Panc1 (cell line): Measurements from ENCODE around the gene POU3F2. TPM values are rescaled to one million over a fixed set of nuclear protein-coding genes. Genes with fewer than 3 reads are reported as not detected.

Experiments
- ATAC-seq: fragments of 200-7000 bp; cut with Tn5 transposase; 2 replicates; pipeline ENCODE4 v1.9.1; 2020; ENCODE audit warnings: mild to moderate bottlenecking, moderate library complexity
- BruUV-seq: library from RNA; stranded (reverse); fragments of 400-500 nt; replicated peaks from 2 replicates; lab custom pipeline; 2021; lab: Mats Ljungman, UMichigan
- CTCF ChIA-PET: fragments of 300-600 bp; sonication (Branson Sonifier 250); formaldehyde crosslinking; loops from one replicate; lab custom pipeline; 2022; ENCODE audit warnings: antibody characterized with exemption; lab: Charles Lee
- POLR2A ChIA-PET: fragments of 300-600 bp; sonication (Branson Sonifier 250); formaldehyde crosslinking; loops from one replicate; lab custom pipeline; 2022; ENCODE audit warnings: antibody characterized with exemption; lab: Charles Lee
- DNase-seq: peaks from one replicate; pipeline ENCODE4 v3.0.0-alpha.2; 2010; ENCODE audit warnings: low read depth, low spot score
- H3K27ac ChIP-seq: 2 replicates; pipeline ENCODE4 v1.5.1; 2011; ENCODE audit warnings: mild to moderate bottlenecking, low read length, inconsistent platforms
- H3K27me3 ChIP-seq: fragments of 200-500 bp; sonication (Bioruptor generic); 2 replicates; pipeline ENCODE4 v1.6.0; 2014; ENCODE audit warnings: low read length, inconsistent platforms; ENCODE audit not compliant: control insufficient read depth, insufficient read depth
- H3K36me3 ChIP-seq: fragments of 200-500 bp; sonication (Bioruptor generic); 2 replicates; pipeline ENCODE4 v1.5.1; 2014; ENCODE audit warnings: inconsistent platforms, mild to moderate bottlenecking, low read length, moderate library complexity; ENCODE audit not compliant: control insufficient read depth, insufficient read depth
- H3K4me1 ChIP-seq: 2 replicates; pipeline ENCODE4 v1.5.1; 2011; ENCODE audit warnings: inconsistent platforms, mild to moderate bottlenecking, low read length, moderate library complexity; ENCODE audit not compliant: control insufficient read depth, insufficient read depth
- H3K4me3 ChIP-seq, 2 experiments: 2 replicates each; pipeline ENCODE4 v1.5.1; 2011 to 2012; ENCODE audit warnings: low read depth in 2 of 2, low read length in 2 of 2, mild to moderate bottlenecking in 2 of 2, inconsistent platforms in 1 of 2, moderate library complexity in 1 of 2
- H3K9me3 ChIP-seq: fragments of 200-500 bp; sonication (Bioruptor generic); 2 replicates; pipeline ENCODE4 v1.5.1; 2014; ENCODE audit warnings: low read depth, mild to moderate bottlenecking, inconsistent platforms, low read length, moderate library complexity; ENCODE audit not compliant: control insufficient read depth, insufficient read depth
- CTCF ChIP-seq: fragments of 450-650 bp; IDR thresholded peaks from 2 replicates; pipeline ENCODE4 v1.5.1; 2017; ENCODE audit warnings: mild to moderate bottlenecking
- POLR2AphosphoS5 ChIP-seq: IDR thresholded peaks from 2 replicates; pipeline ENCODE4 v1.6.1; 2012; ENCODE audit warnings: mild to moderate bottlenecking, low read depth, low read length, moderate library complexity
- REST ChIP-seq, 2 experiments: IDR thresholded peaks; 2 replicates each; pipeline ENCODE4 v1.6.1; 2011 to 2012; ENCODE audit warnings: low read depth in 2 of 2, control low read depth in 1 of 2, low read length in 1 of 2, mild to moderate bottlenecking in 1 of 2, moderate library complexity in 1 of 2; ENCODE audit not compliant: insufficient read depth in 1 of 2
- SIN3A ChIP-seq: IDR thresholded peaks from 2 replicates; pipeline ENCODE4 v1.6.1; 2012; ENCODE audit warnings: low read depth, mild to moderate bottlenecking, low read length, moderate library complexity, borderline replicate concordance; ENCODE audit not compliant: insufficient read depth
- TCF7L2 ChIP-seq: IDR thresholded peaks from 2 replicates; pipeline ENCODE4 v1.6.1; 2011; ENCODE audit warnings: mild to moderate bottlenecking, low read depth, low read length, inconsistent platforms
- in situ Hi-C: cut with HindIII; loops from 2 replicates; pipeline ENCODE4 v1.10.0; 2016; ENCODE audit warnings: low sequenced_read_pairs, low pct_unique_long_range_greater_than_20kb
- intact Hi-C: fragments of 100-400 bp; cut with micrococcal nuclease; formaldehyde crosslinking; loops from one replicate; pipeline ENCODE4 v1.10.0; 2022; ENCODE audit not compliant: unreplicated experiment
- total RNA-seq: library from RNA; stranded (reverse); gene quantifications from one replicate; pipeline ENCODE4 v1.2.1, GENCODE V29; 2021; ENCODE audit not compliant: unreplicated experiment

Gene POU3F2
- total RNA-seq, 1 experiment from 2014 or later, result not detected

DNA sequence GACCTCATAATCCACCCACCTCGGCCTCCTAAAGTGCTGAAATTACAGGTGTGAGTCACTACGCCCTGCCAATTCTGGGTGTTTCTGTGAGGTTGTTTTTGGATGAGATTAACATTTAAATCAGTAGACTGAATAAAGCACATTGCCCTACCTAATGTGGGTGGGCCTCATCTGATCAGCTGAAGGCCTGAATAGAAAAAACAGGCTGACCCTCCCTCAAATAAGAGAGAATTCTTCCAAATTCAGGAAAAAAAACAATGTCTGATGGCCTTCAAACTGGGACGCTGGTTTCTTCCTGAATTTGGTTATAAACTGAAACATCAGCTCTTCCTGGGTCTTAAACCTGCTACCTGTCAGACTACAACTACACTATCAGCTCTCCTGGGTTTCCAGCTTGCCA is 51.0 kb downstream of the POU3F2 start:
- in situ Hi-C loops, result no loop called here
- Histone ChIP-seq H3K27ac (no peak overlapping the region), H3K27me3 (no peaks in the 10 kb centered on the region), H3K9me3 (no peaks in the 10 kb centered on the region), H3K4me3 (no peak overlapping the region), H3K36me3 (no peaks in the 10 kb centered on the region; the same call in 1 of the 2 replicates), H3K4me1 (no peaks in the 10 kb centered on the region)
- DNase-seq, result no peak
- ATAC-seq, result no peak
- ChIA-PET CTCF (no interaction called here), POLR2A (no interaction called here)
- no TSS peak for BruUV-seq
- intact Hi-C loops, result no loop called here
- TF ChIP-seq REST (IDR thresholded peaks at IDR 0.05; ENCODE audit: insufficient read depth in 1 of 2, low read depth in 2 of 2, low read length in 1 of 2) (no peak), CTCF (no peak), POLR2AphosphoS5 (no peak), SIN3A (no peak), TCF7L2 (no peak)

DNA sequence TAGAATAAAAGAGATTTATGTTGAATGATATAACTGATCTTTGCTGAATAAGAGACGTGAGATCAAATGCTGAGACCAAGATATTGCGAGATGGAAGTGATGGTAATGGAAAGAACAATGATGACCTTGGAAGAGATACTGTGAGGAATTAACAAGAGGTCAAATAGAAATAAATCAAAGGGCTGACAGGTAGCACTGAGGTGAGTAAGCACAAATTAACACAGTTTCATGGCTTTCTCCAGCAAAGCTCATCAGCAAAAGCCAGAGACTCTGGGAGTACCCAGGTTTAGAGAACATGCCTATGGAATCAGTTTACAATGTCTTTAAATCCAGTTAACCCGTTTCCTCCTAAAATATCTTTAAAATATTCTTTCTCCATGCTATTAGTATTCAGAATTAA is 53.3 kb downstream of the POU3F2 start:
- CTCF ChIA-PET, result no interaction called here
- Histone ChIP-seq H3K4me3 (no peak overlapping the region), H3K27ac (no peak overlapping the region), H3K27me3 (no peaks in the 10 kb centered on the region), H3K4me1 (no peaks in the 10 kb centered on the region), H3K9me3 (no peaks in the 10 kb centered on the region), H3K36me3 (no peaks in the 10 kb centered on the region; the same call in 1 of the 2 replicates)
- ATAC-seq (no peak), DNase-seq (no peak)
- in situ Hi-C loops (no loop called here), intact Hi-C loops (no loop called here)
- no TSS peak for BruUV-seq
- POLR2A ChIA-PET, result no interaction called here
- TF ChIP-seq CTCF, result no peak
- no peak for TF ChIP-seq TCF7L2
- TF ChIP-seq REST (IDR thresholded peaks at IDR 0.05; ENCODE audit: insufficient read depth in 1 of 2, low read depth in 2 of 2, low read length in 1 of 2), result no peak
- no peak for TF ChIP-seq POLR2AphosphoS5
- no peak for TF ChIP-seq SIN3A

Other genes starting within 250 kb of the POU3F2 start
- 11.5 TPM for gene FBXL4, start 113.4 kb downstream of the POU3F2 start, total RNA-seq